CD4-positive, alpha-beta T cell treated with Interleukin-15 for 1 hour (primary cell): Measurements from ENCODE around the gene TTC28.
"Not testable (repeated sequence)": the region's sequence is repeated elsewhere in the genome, so short reads cannot be mapped to it uniquely, and the experiment has no call there.

Experiments
- DNase-seq: peaks from one replicate; pipeline ENCODE4 v3.0.0-alpha.2; 2020

Gene TTC28

DNA sequence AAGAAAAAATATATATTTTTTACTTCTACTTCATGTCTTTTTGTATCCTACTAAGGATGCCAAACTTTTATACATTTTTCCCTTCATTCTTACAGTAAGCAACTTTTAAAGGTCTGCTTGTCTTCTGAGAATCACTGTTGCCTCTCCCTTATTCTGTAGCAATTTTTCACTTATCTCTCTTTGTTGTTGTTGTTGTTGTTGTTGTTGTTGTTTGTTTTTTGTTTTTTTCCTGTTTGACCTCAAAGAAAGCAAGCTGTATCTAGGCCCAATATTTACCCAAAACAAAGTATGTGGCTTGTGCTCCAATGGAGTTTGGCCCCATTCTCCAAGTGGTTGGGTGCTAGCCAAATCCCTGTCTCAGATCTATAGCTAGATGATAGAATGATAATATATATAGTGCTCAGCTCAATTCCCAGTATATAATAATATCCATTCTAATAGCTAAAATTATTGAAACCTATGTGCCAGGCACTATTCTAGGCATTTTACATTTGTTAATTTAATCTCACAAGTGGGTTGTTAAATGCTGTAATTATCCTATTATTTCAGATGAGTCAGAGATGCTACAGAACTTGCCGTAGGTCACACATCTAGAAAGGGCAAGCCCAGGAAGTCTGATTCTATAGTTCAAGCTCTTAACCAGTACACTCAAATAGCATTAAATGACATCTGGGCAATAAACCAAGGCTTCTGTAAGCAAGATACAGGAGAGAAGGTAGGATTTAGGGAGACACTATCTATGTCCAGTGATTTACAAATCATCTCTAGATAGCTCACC, 555.5 kb downstream of the TTC28 start:
- DNase-seq, result no peak

DNA sequence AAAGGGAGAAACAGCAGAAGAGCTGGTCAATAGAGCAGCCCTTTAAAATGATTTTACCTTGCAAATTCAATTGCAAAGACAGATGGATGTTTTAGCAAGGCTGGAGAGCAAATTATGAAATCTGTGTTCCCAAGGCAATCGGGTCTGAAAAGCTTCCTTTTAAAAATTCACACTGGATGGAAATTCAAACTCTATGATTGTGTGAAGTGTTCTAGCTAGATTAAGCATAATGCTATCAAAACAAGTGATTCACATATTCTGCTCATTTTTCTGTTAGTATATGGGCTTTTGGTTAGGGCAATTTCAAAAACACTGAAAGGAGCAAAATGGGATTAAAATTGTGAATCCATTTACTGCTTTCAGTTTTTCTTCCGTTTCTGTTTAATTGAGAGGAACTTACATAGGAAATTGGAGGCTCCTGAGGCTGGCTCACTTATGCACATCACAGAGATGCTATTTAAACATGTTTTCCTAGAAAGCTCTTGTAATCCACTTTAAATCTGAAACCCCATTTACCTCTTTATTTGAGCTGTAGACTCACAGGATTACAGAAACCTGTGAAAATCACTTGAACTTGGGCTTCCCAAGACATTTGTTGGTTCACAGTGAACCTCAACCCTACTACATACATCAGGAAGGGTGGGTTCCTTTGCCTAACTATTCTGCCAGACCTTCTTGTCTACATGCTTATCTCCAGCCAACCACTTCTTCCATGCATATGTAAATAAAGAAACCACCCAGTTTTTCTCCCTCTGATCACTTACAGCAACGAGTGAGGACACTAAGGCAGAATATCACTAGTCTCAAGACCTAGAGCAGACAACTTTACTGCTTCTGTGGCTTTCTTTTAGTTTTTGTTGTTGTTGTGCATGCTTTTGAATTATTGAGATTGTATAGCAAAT, 558.7 kb downstream of the TTC28 start:
- DNase-seq, result no peak

DNA sequence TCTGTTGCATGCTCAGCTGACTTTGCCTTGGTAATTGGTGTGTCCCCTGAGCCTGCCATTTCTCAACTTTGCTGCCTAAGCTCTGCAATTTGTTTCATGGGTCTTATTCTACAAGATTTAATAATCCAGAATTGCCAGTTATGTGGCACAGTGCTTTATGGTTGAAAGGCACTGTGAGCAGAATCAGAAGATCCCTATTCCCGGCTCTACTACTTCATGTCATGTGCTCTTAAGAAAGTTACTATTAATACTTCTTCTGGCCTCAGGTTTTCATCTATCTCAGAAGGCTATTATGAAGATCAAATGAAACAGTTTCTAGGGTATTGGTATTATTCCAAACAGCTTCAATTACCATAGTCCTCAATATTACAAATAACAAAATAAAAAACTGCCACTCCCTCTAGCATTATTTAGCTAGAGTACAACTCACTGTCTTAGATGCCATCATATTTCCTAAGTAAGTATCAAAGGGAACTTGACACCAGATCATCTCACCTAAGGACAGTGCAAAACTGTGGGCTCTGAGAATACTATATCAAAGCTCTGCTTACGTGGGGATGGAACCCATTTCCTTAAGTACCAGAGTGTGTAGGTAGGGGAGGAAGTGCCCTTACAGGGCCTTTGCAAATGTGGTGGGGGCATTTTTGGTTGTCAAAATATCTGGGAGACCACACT, 560.5 kb downstream of the TTC28 start:
- DNase-seq, result no peak

DNA sequence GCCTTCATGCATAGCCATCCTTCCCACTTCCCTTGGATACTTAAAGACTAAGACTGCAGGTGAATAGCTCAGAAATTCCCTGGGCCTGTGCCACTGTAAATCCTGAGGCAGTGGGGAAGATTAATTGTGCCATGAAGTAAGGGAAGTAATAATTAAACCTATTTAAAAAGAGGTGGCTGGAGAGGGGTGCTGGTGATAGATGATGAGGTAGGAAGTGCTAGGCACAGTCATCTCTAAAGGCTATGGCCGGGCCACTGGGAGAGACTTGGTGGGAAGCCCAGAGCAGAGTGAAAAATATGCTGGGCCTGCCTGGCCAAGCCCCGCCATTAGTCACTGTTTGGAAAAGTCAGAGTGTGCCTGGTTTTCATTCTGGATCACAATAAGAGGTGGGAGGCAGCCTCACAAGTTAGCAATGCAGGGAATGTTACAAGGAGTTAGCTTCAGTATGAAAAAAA, 563.4 kb downstream of the TTC28 start:
- no peak for DNase-seq

- no peak for DNase-seq
Observed at GRCh38 chr22:28115426-28115825, 564.2 kb downstream of the TTC28 start.

GRCh38 chr22:28112548-28113043, 567.0 kb downstream of the TTC28 start:
- no peak for DNase-seq

- DNase-seq, result no peak
Observed at GRCh38 chr22:28112190-28112544, 567.5 kb downstream of the TTC28 start.

DNA sequence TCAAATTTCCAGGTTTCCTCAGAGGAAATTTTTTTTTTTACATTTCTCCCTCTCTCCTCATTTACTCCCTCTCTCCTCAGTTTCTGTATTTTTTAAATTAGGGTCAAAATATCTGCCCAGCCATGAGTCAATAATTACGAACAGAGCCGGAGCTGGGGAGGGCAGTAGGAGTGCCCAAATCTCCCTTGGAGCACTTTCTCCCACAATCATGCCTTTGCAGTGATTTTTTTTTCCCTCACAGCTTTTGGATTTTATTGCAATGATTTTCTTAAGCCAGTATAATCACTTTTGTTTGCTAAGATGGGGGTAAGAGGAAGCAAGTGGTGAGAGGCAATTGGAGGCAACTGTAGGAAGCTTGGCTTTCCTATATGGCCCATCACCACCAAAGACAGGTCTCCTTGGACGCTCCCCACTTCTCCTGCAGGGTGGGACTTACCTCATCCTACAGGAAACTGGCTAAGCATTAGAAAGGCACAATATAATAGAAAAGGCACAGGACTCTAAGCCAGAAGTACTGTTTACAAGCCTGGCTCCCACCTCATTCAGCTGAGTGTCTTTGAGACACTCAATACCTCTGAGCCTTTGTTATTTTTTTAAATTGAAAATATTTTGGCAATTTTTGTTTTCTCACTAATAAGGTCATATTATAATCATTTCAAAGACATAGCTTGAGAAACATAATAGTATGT, 568.0 kb downstream of the TTC28 start:
- DNase-seq, result no peak

- no peak for DNase-seq
Observed at GRCh38 chr22:28108851-28109250, 570.8 kb downstream of the TTC28 start.

DNA sequence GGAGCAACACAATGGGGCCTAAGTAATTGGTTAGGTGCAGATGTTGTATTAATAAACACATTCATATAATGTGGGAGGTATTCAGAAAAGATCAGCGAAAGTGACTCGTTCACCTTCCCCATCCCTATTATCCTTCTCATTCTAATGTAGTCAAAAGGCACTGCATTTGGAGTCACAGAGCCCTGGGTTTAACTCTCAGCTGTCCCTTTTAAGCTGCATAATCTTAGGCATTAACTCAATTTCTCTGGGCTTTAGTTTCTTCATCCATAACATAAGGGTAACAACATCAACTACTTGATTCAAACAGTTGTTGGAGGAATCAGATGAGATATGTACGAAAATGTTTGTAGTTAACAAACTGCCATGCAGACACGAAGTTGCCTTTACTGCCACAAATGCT, 573.0 kb downstream of the TTC28 start:
- DNase-seq, result no peak

DNA sequence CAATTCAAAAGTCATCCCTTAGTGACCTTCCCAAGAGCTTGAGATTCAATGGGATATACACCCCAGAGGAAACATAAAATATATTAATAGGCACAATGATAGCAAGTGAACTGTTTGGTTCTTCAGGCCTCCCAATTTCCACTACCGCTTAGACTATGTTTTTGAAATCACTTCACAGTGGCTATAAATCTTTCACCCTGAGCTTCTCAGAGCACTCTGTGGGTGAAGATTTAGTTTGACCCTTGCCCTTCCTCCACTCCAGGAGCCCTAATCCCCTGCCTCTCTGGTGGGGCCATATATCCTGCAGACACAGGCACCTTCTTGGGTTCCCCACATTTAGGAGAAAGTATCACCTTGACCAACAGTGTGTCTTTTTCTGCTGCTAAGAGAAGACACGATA, 573.7 kb downstream of the TTC28 start:
- DNase-seq, result no peak

GRCh38 chr22:28105413-28105812, 574.2 kb downstream of the TTC28 start:
- no peak for DNase-seq

DNA sequence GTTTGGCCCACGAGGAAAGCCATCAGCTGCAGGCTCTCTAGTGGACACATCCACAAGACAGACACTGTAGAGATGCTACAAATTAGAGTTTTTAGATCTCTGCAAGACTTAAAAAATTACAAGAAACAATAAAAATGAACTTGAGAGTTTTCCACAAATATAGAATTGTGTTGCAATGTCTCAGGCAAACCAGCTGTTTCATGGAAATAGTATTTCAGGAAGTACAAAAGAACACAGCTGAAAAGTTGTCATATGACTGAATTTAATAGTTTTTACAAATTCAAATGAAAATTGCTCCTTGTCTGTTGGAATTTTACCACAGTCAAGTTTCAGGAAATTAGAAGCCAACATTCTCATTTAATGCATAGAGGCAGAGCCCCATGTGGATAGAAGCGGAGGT, 576.0 kb downstream of the TTC28 start:
- DNase-seq, result no peak

GRCh38 chr22:28102151-28102812, 577.4 kb downstream of the TTC28 start:
- no peak for DNase-seq

GRCh38 chr22:28097627-28098026, 582.0 kb downstream of the TTC28 start:
- DNase-seq, result no peak

- no peak for DNase-seq
Observed at GRCh38 chr22:28096161-28096560, 583.5 kb downstream of the TTC28 start.

DNA sequence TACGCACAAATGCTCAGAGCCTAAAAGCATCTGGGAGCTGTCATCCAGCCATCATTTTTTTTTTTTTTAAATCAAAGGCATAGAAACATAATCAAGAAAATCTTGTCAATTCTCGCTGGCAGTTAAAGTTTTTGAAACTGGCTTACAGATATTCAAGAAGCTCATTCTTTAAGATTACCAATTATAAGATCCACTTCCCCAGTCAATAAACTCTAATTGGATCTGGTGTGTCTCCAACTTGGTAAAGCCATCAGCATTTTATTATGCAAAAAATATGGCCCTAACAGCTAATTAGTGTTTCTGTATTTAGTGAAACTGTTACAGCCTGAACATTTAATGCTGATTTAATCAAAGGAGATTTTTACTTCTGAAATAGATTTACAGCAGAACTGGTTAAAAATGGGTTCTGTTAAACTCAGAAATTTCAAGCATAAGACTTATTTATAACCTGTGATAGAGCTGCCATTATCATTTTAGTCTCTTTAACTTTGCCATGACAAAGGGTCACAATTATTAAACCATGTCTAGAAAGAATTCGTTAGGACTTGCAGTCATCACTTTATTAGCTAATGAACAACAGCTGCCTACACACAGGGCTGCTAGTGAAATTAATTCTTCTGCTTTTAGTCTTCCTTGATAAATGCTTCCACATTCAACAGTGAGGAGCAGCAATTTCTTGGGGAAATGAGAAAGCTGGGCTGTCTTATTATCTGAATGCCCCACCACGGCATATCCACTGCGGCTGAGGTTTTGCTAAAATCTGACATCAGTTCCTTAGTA, 584.1 kb downstream of the TTC28 start:
- DNase-seq, result no peak

DNA sequence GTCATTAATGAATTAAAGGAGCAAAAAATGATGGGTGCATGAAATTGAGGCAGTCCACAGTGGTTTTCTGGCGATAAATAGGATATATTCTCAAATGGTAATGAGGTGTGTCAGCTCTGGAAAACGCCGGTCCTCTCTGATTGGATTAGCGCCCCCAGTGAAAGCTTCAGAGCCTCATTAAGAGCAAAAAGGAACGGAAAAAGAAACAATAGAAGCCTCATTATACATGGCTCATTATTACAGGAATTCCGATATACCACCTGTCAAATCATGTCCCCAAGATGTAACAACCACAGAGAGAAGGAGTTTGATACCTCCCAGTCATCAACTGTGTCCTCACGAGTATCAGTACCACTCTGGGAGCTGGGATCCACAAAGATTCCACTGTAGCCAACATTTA, 584.9 kb downstream of the TTC28 start:
- DNase-seq, result no peak

GRCh38 chr22:28093711-28094110, 585.9 kb downstream of the TTC28 start:
- DNase-seq, result no peak

DNA sequence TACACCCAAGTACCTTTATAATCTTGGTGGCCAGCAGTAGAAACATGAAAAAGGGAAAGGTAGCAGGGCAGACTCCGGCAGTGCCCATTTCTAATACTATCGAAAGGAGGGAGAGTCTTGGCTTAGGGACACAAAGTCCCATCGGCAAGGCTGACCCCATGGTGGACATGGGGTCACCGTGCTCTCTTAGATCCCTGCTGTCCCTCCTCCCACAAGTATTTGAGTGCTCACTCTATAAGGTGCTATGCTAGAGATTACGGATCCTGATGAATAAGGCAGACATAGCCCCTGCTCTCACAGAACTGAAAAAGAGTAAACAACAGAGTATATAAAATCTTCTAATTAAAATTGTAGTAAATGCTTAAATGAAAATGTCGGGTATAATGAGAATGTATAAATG, 588.2 kb downstream of the TTC28 start:
- DNase-seq, result no peak

- not testable (repeated sequence) for DNase-seq
Observed at GRCh38 chr22:28089541-28089940, 590.1 kb downstream of the TTC28 start.
